ENCODE data around the gene CST9. TPM values are rescaled to one million over a fixed set of nuclear protein-coding genes. Genes with fewer than 3 reads are reported as not detected.

CST9 gene
- total and polyA plus RNA-seq, 9 of the 15 experiments (the other 6 are each of a cell fraction or from before 2014, with no cell fraction given) = not detected

- CTCF ChIA-PET (ENCODE audit: low intra/inter-chr PET ratio) = no interaction called here
Observed at GRCh38 chr20:23570178-23570760, 35.4 kb downstream of the CST9 start.

More at GRCh38 chr20:23570178-23570760, 35.4 kb downstream of the CST9 start:
- DNase-seq (ENCODE audit: extremely low read depth in 1 of 4, low spot score in 3 of 4) (no peak), ATAC-seq (no peak), FAIRE-seq (no peak)
- H3K9me1 ChIP-seq (ENCODE audit: control insufficient read depth, insufficient read depth, low read length) = no peaks in the 10 kb centered on the region
- WGBS (ENCODE audit: insufficient coverage, low coverage, missing lambda C conversion rate) = 0% methylated on average over 2 of the region's 2 CpGs
- intact Hi-C loops (cut with micrococcal nuclease) (no loop called here), in situ Hi-C loops (cut with MboI) (no loop called here)
- H3K79me2 ChIP-seq (ENCODE audit: control insufficient read depth, insufficient read depth, low read length) = no peaks in the 10 kb centered on the region
- H3K9me3 ChIP-seq (replicated peaks; ENCODE audit: control insufficient read depth, insufficient read depth, low read depth, low read length) = no peaks in the 10 kb centered on the region
- H3K9ac ChIP-seq (ENCODE audit: insufficient read depth in 1 of 2, low read depth in 2 of 2, low read length in 2 of 2) = no peak overlapping the region
- TF ChIP-seq FOXP1 (CRISPR knock-in tag; IDR thresholded peaks at IDR 0.05) (no peak), BRD4 (IDR thresholded peaks at IDR 0.05) (no peak), ZNF263 (CRISPR knock-in tag; IDR thresholded peaks at IDR 0.05; ENCODE audit: borderline replicate concordance) (no peak), IFI16 (CRISPR knock-in tag; IDR thresholded peaks at IDR 0.05) (no peak), MITF (IDR thresholded peaks at IDR 0.05) (no peak), ETS1 (conservative IDR thresholded peaks at IDR 0.05; ENCODE audit: control insufficient read depth, low read depth, low read length) (no peak), ZNF354B (CRISPR knock-in tag; IDR thresholded peaks at IDR 0.05) (no peak), TEAD1 (CRISPR knock-in tag; IDR thresholded peaks at IDR 0.05) (no peak)
- H3K27me3 ChIP-seq (ENCODE audit: control insufficient read depth in 2 of 2, insufficient read depth in 2 of 2, low read length in 2 of 2) = peaks cover 0 to 4% of the 10 kb centered on the region in 2 experiments; a peak in 2 of 5 replicates
- no peaks in the 10 kb centered on the region for H4K20me1 ChIP-seq (replicated peaks; ENCODE audit: control insufficient read depth, insufficient read depth, low read length)
- no peak overlapping the region for H3K4me2 ChIP-seq (ENCODE audit: insufficient read depth, low read length)
- no TSS peak for BruUV-seq (replicated peaks)
- POLR2A ChIA-PET = interaction anchor here (0.7 kb wide), 2 partner anchors 71 to 169 kb away, joined by 3 read pairs; no protein-coding TSS in a partner anchor
- no peak overlapping the region for H2AFZ ChIP-seq (ENCODE audit: low read depth, low read length)
- H3K4me1 ChIP-seq (replicated peaks in 1 of 2; ENCODE audit: control insufficient read depth in 2 of 2, insufficient read depth in 2 of 2, low read length in 2 of 2) = no peaks in the 10 kb centered on the region; a peak in 3 of 5 replicates
- no peaks in the 10 kb centered on the region for H3K36me3 ChIP-seq (ENCODE audit: control insufficient read depth, insufficient read depth, low read length)
- H3K27ac ChIP-seq (ENCODE audit: extremely low read depth, low read depth, low read length) = no peak overlapping the region
- no peak overlapping the region for H3K4me3 ChIP-seq
